Heart left ventricle (tissue), 16 donors: ENCODE measurements around the gene APOA1. TPM values are rescaled to one million over a fixed set of nuclear protein-coding genes. Genes with fewer than 3 reads are reported as not detected.
"Not testable (repeated sequence)": the region's sequence is repeated elsewhere in the genome, so short reads cannot be mapped to it uniquely, and the experiment has no call there.

Experiments
- ATAC-seq, 4 donors: fragments of 200-7000 bp; cut with Tn5 transposase; one replicate each; pipeline ENCODE4 v1.9.1; 2020 to 2022; ENCODE audit warnings: moderate library complexity in 4 of 4, mild to moderate bottlenecking in 3 of 4, moderate number of reproducible peaks in 1 of 4
- DNase-seq, 5 donors: peaks; one replicate each; pipeline ENCODE4 v3.0.0-alpha.2; 2020
- H3K27ac ChIP-seq, 12 donors: fragments of 200-600 bp; sonication (generic) in 4 of 12; one replicate each; pipeline versions ENCODE4 v1.5.0 to v1.8.0; 2016 to 2022; ENCODE audit warnings: mild to moderate bottlenecking in 2 of 12
- H3K27me3 ChIP-seq, 9 donors: fragments of 200-600 bp; sonication (generic) in 2 of 9; one replicate each; pipeline versions ENCODE4 v1.5.1 to v1.8.0; 2016 to 2022; ENCODE audit warnings: mild to moderate bottlenecking in 3 of 9
- H3K36me3 ChIP-seq, 9 donors: fragments of 200-600 bp; sonication (generic) in 2 of 9; one replicate each; pipeline versions ENCODE4 v1.5.0 to v1.8.0; 2018 to 2022; ENCODE audit warnings: mild to moderate bottlenecking in 2 of 9
- H3K4me1 ChIP-seq, 12 donors: fragments of 200-600 bp; sonication (generic) in 4 of 12; one replicate each; pipeline versions ENCODE4 v1.5.0 to v1.8.0; 2016 to 2022; ENCODE audit warnings: mild to moderate bottlenecking in 3 of 12
- H3K4me3 ChIP-seq, 12 donors: fragments of 200-600 bp; sonication (generic) in 4 of 12; one replicate each; pipeline versions ENCODE4 v1.5.0 to v1.8.0; 2017 to 2022; ENCODE audit warnings: mild to moderate bottlenecking in 9 of 12, moderate library complexity in 4 of 12
- H3K9me3 ChIP-seq, 12 donors: fragments of 200-600 bp; sonication (generic) in 4 of 12; one replicate each; pipeline versions ENCODE4 v1.5.0 to v1.8.0; 2016 to 2022; ENCODE audit warnings: mild to moderate bottlenecking in 1 of 12
- CTCF ChIP-seq, 12 donors: fragments of 200-600 bp; sonication (generic) in 4 of 12; IDR thresholded peaks; one replicate each; pipeline versions ENCODE4 v1.5.0 to v1.8.0; 2018 to 2022; ENCODE audit warnings: antibody characterized with exemption in 12 of 12, mild to moderate bottlenecking in 5 of 12
- POLR2A ChIP-seq, 2 donors: fragments of 450-650 bp; IDR thresholded peaks; one replicate each; pipeline ENCODE4 v1.6.1; 2017; ENCODE audit warnings: antibody characterized with exemption in 2 of 2, mild to moderate bottlenecking in 2 of 2, moderate library complexity in 2 of 2
- WGBS, 4 donors: extraction: QIAGEN DNeasy Blood & Tissue Kit in 2 of 4; methylation state at CpG; one replicate each; pipeline versions ENCODE4 v1.1.5 to v1.1.7; 2013 to 2018; 5-methylcytosine and 5-hydroxymethylcytosine counted together
- intact Hi-C, 10 donors: fragments of 100-400 bp; cut with DNase I; formaldehyde crosslinking; loops; one replicate each; pipeline versions ENCODE4 v1.11.1 to v1.14.2; 2022
- polyA plus RNA-seq, 2 donors: library from polyadenylated mRNA; stranded (reverse); fragments of 200-250 nt; gene quantifications; one replicate each; pipeline ENCODE4 v1.2.3, GENCODE V29; 2013
- total RNA-seq, 9 donors: library from RNA; depleted of rRNA in 2 of 9; stranded (reverse); fragments of >200 nt in 2 of 9; fragmentation: NEBNext Ultra II Directional in 3 of 9; extraction: Animal tissue kit (Norgen Biotek cat#: 25700) in 3 of 9; gene quantifications; one replicate each; pipeline versions ENCODE4 v1.1.0 to v1.2.4, GENCODE V29; 2016 to 2023
- donor health status: ischemic (EF 13 %, LVEDD 7.1; RV severe dilation, severe dysfunction).
- donor health status: healthy with polysubstance abuse.
- donor health status: DM: no; HTN: yes; CAD: no.
- donor health status: DM: no; HTN: no; CAD: no.
- donor health status: ischemic (EF 25% LVEDD 6.9; RV normal size, moderate dysfunction).
- donor health status: ischemic (EF 25% LVEDD 5.7; RV mildly dilated, moderate dysfunction).
- donor health status: healthy.
- donor health status: DM: yes; HTN: yes; CAD: no.
- donor health status: ischemic (EF 35%, LVEDD 5.7; RV mildly dilated, moderate dysfunction).
- donor health status: nonischemic (EF 11% LVEDD 7.7; RV severe dilation, severe dysfunction).
- donor health status: DM: yes; HTN: yes; CAD: no.
- donor health status: PGD.
- donor health status: ischemic (EF 29% LVEDD 5.4; RV normal size, mild dysfunction).
- donor health status: nonischemic (EF 23%, LVEDD 6.1; RV moderate dilation, normal function).

Gene APOA1
- total and polyA plus RNA-seq, 11 donors, result 10.0 to 422 (median 61.4) TPM

- Histone ChIP-seq H3K27me3 (no peaks in the 10 kb centered on the region), H3K4me1 (peaks cover 0 to 54% (median 28%) of the 10 kb centered on the region in 12 donors), H3K9me3 (no peaks in the 10 kb centered on the region), H3K36me3 (no peaks in the 10 kb centered on the region), H3K4me3 (peak overlapping the region in 11 of 12 donors; percentile 19 to 60 (median 46)), H3K27ac (peak overlapping the region; percentile 69 to 90 (median 82))
- intact Hi-C loops, result loop anchor here in 5 of 10 donors (1.0 to 5.0 kb wide), 3 partner anchors 43 to 44 kb away; partner anchors contain the start of gene APOA5 (in 5 of the 5)
- ATAC-seq, result peak in 2 of 4 donors; percentile 53 to 78
- WGBS, 4 donors, result 39 to 57% (median 45%) methylated on average over 24 to 28 of the region's 28 CpGs
- no peak for DNase-seq
- TF ChIP-seq POLR2A (IDR thresholded peaks at IDR 0.05) (no peak), CTCF (IDR thresholded peaks at IDR 0.05) (no peak)
Observed at GRCh38 chr11:116835042-116835772, 2.2 kb downstream of the APOA1 start.

GRCh38 chr11:116834535-116835041 is 2.8 kb downstream of the APOA1 start:
- H3K27me3 ChIP-seq, DNase-seq, H3K36me3 ChIP-seq, H3K9me3 ChIP-seq, ATAC-seq: not testable (repeated sequence)
- Histone ChIP-seq H3K4me3 (peak overlapping the region in 1 of 12 donors; percentile 47), H3K27ac (peak overlapping the region in 10 of 12 donors; percentile 69 to 90 (median 82)), H3K4me1 (peaks cover 0 to 49% (median 26%) of the 10 kb centered on the region in 12 donors)
- 73 to 90% (median 77%) methylated on average over 13 of the region's 13 CpGs for WGBS, 4 donors
- intact Hi-C loops, result loop anchor here in 7 of 10 donors (1.0 to 5.0 kb wide), 3 partner anchors 42 to 44 kb away; partner anchors contain the start of gene APOA5 (in 7 of the 7)

- no peak for ATAC-seq
- H3K4me3 ChIP-seq, result no peak overlapping the region
- DNase-seq, result no peak
- H3K4me1 ChIP-seq, result peaks cover 0 to 47% (median 24%) of the 10 kb centered on the region in 12 donors
- no peaks in the 10 kb centered on the region for H3K36me3 ChIP-seq
- WGBS, 4 donors, result 76 to 84% (median 78%) methylated on average over 14 of the region's 14 CpGs
- no peaks in the 10 kb centered on the region for H3K9me3 ChIP-seq
- H3K27me3 ChIP-seq, result no peaks in the 10 kb centered on the region
- no peak for TF ChIP-seq POLR2A (IDR thresholded peaks at IDR 0.05)
- TF ChIP-seq CTCF (IDR thresholded peaks at IDR 0.05), result no peak
- intact Hi-C loops, result loop anchor here in 3 of 10 donors (2.0 to 5.0 kb wide), 2 partner anchors 42 to 43 kb away; partner anchors contain the start of gene APOA5 (in 3 of the 3)
- H3K27ac ChIP-seq, result no peak overlapping the region
Observed at GRCh38 chr11:116833816-116834534, 3.4 kb downstream of the APOA1 start.

- Histone ChIP-seq H3K4me3 (no peak overlapping the region), H3K9me3 (no peaks in the 10 kb centered on the region), H3K36me3 (no peaks in the 10 kb centered on the region), H3K27ac (no peak overlapping the region), H3K27me3 (no peaks in the 10 kb centered on the region), H3K4me1 (peaks cover 0 to 44% (median 24%) of the 10 kb centered on the region in 12 donors)
- DNase-seq (no peak), ATAC-seq (no peak)
- intact Hi-C loops, result loop anchor here in 2 of 10 donors (5.0 kb wide), 1 partner anchor 41 kb away; the partner anchor contains the start of gene APOA5 (in 2 of the 2)
- TF ChIP-seq CTCF (IDR thresholded peaks at IDR 0.05), result no peak
- no peak for TF ChIP-seq POLR2A (IDR thresholded peaks at IDR 0.05)
- WGBS, 4 donors, result 91 to 96% (median 92%) methylated on average over 10 of the region's 10 CpGs
Observed at GRCh38 chr11:116833491-116833815, 4.0 kb downstream of the APOA1 start.
